B cell (primary cell): ENCODE data around the gene ACOT9. TPM values are rescaled to one million over a fixed set of nuclear protein-coding genes. Genes with fewer than 3 reads are reported as not detected.

ENCODE experiments used
- ATAC-seq: fragments of 200-7000 bp; cut with Tn5 transposase; one replicate; pipeline ENCODE4 v1.10.0; 2021; ENCODE audit warnings: low read depth, mild to moderate bottlenecking, moderate number of reproducible peaks, moderate library complexity
- CTCF ChIA-PET: fragments of 350-600 bp; sonication (Branson Sonifier 250); formaldehyde crosslinking; loops from one replicate; lab custom pipeline; 2021; ENCODE audit warnings: antibody characterized with exemption, inconsistent platforms; lab: Charles Lee
- POLR2A ChIA-PET: fragments of 350-600 bp; sonication (Branson Sonifier 250); formaldehyde crosslinking; loops from one replicate; lab custom pipeline; 2021; ENCODE audit warnings: antibody characterized with exemption; lab: Charles Lee
- DNase-seq: peaks from one replicate; pipeline ENCODE4 v3.0.0; 2013
- H2AFZ ChIP-seq: 2 replicates; pipeline ENCODE4 v1.6.1; 2012; ENCODE audit warnings: mild to moderate bottlenecking, low read depth, low read length; ENCODE audit not compliant: insufficient read depth, poor library complexity, severe bottlenecking
- H3K27ac ChIP-seq, 2 donors: 1 replicate in 1 of 2; 2 replicates in 1 of 2; pipeline ENCODE4 v1.5.1; 2012 to 2013; ENCODE audit warnings: low read length in 2 of 2, mild to moderate bottlenecking in 2 of 2, moderate library complexity in 1 of 2
- H3K27me3 ChIP-seq, 4 experiments: fragments of 200-600 bp in 1 of 4; sonication (generic) in 1 of 4; replicated peaks in 1 of 4; 1 replicate in 2 of 4; 2 replicates in 2 of 4; pipeline versions ENCODE4 v1.6.1 to v1.7.0; 2013 to 2016; ENCODE audit warnings: low read length in 3 of 4, mild to moderate bottlenecking in 2 of 4, mixed read lengths in 1 of 4, moderate library complexity in 1 of 4; ENCODE audit not compliant: insufficient read depth in 4 of 4, control insufficient read depth in 3 of 4; ENCODE audit errors: control extremely low read depth in 1 of 4
- H3K36me3 ChIP-seq, 2 experiments: replicated peaks in 1 of 2; 1 replicate in 1 of 2; 2 replicates in 1 of 2; pipeline versions ENCODE4 v1.6.1 to v1.7.1; 2013; ENCODE audit warnings: low read length in 1 of 2; ENCODE audit not compliant: insufficient read depth in 2 of 2, control insufficient read depth in 1 of 2; ENCODE audit errors: control extremely low read depth in 1 of 2, extremely low read depth in 1 of 2
- H3K4me1 ChIP-seq, 2 donors: fragments of 200-600 bp in 1 of 2; sonication (generic) in 1 of 2; 1 replicate in 1 of 2; 2 replicates in 1 of 2; pipeline versions ENCODE4 v1.5.1 to v1.6.1; 2013 to 2017; ENCODE audit warnings: low read length in 2 of 2; ENCODE audit not compliant: control insufficient read depth in 2 of 2, insufficient read depth in 2 of 2
- H3K4me2 ChIP-seq: replicated peaks from 2 replicates; pipeline ENCODE3; 2012; ENCODE audit warnings: mild to moderate bottlenecking, low read depth, low read length; ENCODE audit not compliant: poor library complexity, severe bottlenecking
- H3K4me3 ChIP-seq, 5 experiments: fragments of 200-600 bp in 1 of 5; sonication (generic) in 1 of 5; 1 replicate in 3 of 5; 2 replicates in 2 of 5; pipeline versions ENCODE4 v1.5.1 to v1.7.0; 2011 to 2016; ENCODE audit warnings: low read length in 4 of 5, mild to moderate bottlenecking in 4 of 5, low read depth in 2 of 5, control low read depth in 1 of 5, moderate library complexity in 1 of 5; ENCODE audit not compliant: insufficient read depth in 1 of 5; ENCODE audit errors: control extremely low read depth in 1 of 5, extremely low read depth in 1 of 5
- H3K79me2 ChIP-seq: fragments of 200-600 bp; sonication (generic); one replicate; pipeline ENCODE4 v1.6.0; 2016; ENCODE audit warnings: low read length; ENCODE audit not compliant: control insufficient read depth, insufficient read depth
- H3K9ac ChIP-seq: fragments of 200-600 bp; sonication (generic); 2 replicates; pipeline ENCODE4 v1.6.1; 2017; ENCODE audit warnings: mild to moderate bottlenecking, low read length, moderate library complexity
- H3K9me3 ChIP-seq, 3 donors: one replicate each; pipeline versions ENCODE4 v1.6.1 to v1.7.1; 2013; ENCODE audit warnings: low read length in 2 of 3; ENCODE audit not compliant: control insufficient read depth in 2 of 3, insufficient read depth in 1 of 3; ENCODE audit errors: control extremely low read depth in 1 of 3
- H4K20me1 ChIP-seq: 2 replicates; pipeline ENCODE4 v1.6.0; 2012; ENCODE audit warnings: mild to moderate bottlenecking, low read length; ENCODE audit not compliant: insufficient read depth, control insufficient read depth, poor library complexity, severe bottlenecking
- H3K27ac Mint-ChIP-seq: one replicate; pipeline ENCODE4 v1.8.0; 2021; ENCODE audit warnings: mixed read lengths
- H3K27me3 Mint-ChIP-seq: one replicate; pipeline ENCODE4 v1.8.0; 2021; ENCODE audit warnings: mixed read lengths
- H3K4me1 Mint-ChIP-seq: one replicate; pipeline ENCODE4 v1.8.0; 2021; ENCODE audit warnings: mixed read lengths
- H3K4me3 Mint-ChIP-seq: one replicate; pipeline ENCODE4 v1.8.0; 2021; ENCODE audit warnings: mixed read lengths
- H3K9me3 Mint-ChIP-seq: one replicate; pipeline ENCODE4 v1.8.0; 2022; ENCODE audit warnings: mixed read lengths; ENCODE audit not compliant: insufficient read depth
- EZH2 ChIP-seq: IDR thresholded peaks from 2 replicates; pipeline ENCODE4 v1.6.1; 2012; ENCODE audit warnings: borderline replicate concordance, low read depth, mild to moderate bottlenecking, moderate library complexity, low read length; ENCODE audit not compliant: insufficient read depth, poor library complexity, severe bottlenecking
- WGBS: methylation state at CpG from one replicate; pipeline ENCODE4 v1.1.5; 2013; ENCODE audit warnings: missing lambda C conversion rate; ENCODE audit not compliant: insufficient coverage; 5-methylcytosine and 5-hydroxymethylcytosine counted together
- intact Hi-C: fragments of 100-400 bp; cut with micrococcal nuclease; formaldehyde crosslinking; loops from one replicate; pipeline ENCODE4 v1.10.0; 2022
- polyA plus RNA-seq: library from polyadenylated mRNA; depleted of rRNA; stranded (reverse); fragments of >200 nt; gene quantifications from 2 replicates; pipeline ENCODE4 v1.2.3, GENCODE V29; 2012
- total RNA-seq, 2 donors: library from RNA; stranded (reverse); fragments of 120-200 nt in 1 of 2; gene quantifications; 1 replicate in 1 of 2; 2 replicates in 1 of 2; pipeline versions ENCODE4 v1.2.3 to v1.2.4, GENCODE V29; 2013 to 2022
- TF ChIP-seq, protein P1 (sequence below): fragments of 200-600 bp; IDR thresholded peaks from one replicate; pipeline ENCODE4 v1.8.0; 2022; ENCODE audit warnings: antibody characterized with exemption, mild to moderate bottlenecking

The ACOT9 gene
- total and polyA plus RNA-seq, 2 donors (not counting 1 experiment from before 2014, with no cell fraction given): 23.9 to 31.3 TPM

- Histone ChIP-seq H3K4me3 (no peak overlapping the region), H3K9ac (no peak overlapping the region), H3K4me1 (peaks cover 8 to 14% of the 10 kb centered on the region in 2 donors), H3K27ac (no peak overlapping the region), H3K36me3 (peaks cover 0 to 9% of the 10 kb centered on the region in 2 experiments), H3K9me3 (no peaks in the 10 kb centered on the region), H2AFZ (no peak overlapping the region), H3K27me3 (no peaks in the 10 kb centered on the region), H3K79me2 (peaks cover 10% of the 10 kb centered on the region), H4K20me1 (no peaks in the 10 kb centered on the region), H3K4me2 (no peak overlapping the region)
- H3K9me3 Mint-ChIP-seq: no peaks in the 10 kb centered on the region
- ATAC-seq: no peak
- peaks cover 19% of the 10 kb centered on the region for H3K4me1 Mint-ChIP-seq
- intact Hi-C loops: no loop called here
- WGBS: no CpG with 5 or more reads among the region's 4 CpGs
- CTCF ChIA-PET: no interaction called here
- DNase-seq: no peak
- H3K27me3 Mint-ChIP-seq: no peaks in the 10 kb centered on the region
- POLR2A ChIA-PET: no interaction called here
- no peak overlapping the region for H3K27ac Mint-ChIP-seq
- TF ChIP-seq, protein P1, sequence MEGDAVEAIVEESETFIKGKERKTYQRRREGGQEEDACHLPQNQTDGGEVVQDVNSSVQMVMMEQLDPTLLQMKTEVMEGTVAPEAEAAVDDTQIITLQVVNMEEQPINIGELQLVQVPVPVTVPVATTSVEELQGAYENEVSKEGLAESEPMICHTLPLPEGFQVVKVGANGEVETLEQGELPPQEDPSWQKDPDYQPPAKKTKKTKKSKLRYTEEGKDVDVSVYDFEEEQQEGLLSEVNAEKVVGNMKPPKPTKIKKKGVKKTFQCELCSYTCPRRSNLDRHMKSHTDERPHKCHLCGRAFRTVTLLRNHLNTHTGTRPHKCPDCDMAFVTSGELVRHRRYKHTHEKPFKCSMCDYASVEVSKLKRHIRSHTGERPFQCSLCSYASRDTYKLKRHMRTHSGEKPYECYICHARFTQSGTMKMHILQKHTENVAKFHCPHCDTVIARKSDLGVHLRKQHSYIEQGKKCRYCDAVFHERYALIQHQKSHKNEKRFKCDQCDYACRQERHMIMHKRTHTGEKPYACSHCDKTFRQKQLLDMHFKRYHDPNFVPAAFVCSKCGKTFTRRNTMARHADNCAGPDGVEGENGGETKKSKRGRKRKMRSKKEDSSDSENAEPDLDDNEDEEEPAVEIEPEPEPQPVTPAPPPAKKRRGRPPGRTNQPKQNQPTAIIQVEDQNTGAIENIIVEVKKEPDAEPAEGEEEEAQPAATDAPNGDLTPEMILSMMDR: no peak
- no peak for TF ChIP-seq EZH2
- no peak overlapping the region for H3K4me3 Mint-ChIP-seq
Measured at GRCh38 chrX:23788946-23789345, 45.9 kb upstream of the ACOT9 start.

- CTCF ChIA-PET: interaction anchor here (2.1 kb wide), 1 partner anchor 114 kb away, joined by 10 read pairs; no protein-coding TSS in a partner anchor
- Histone ChIP-seq H3K4me2 (no peak overlapping the region), H3K4me3 (no peak overlapping the region), H2AFZ (no peak overlapping the region), H3K9ac (no peak overlapping the region), H3K27ac (no peak overlapping the region), H3K27me3 (no peaks in the 10 kb centered on the region), H3K9me3 (no peaks in the 10 kb centered on the region), H4K20me1 (no peaks in the 10 kb centered on the region), H3K4me1 (peaks cover 8 to 14% of the 10 kb centered on the region in 2 donors), H3K79me2 (peaks cover 14% of the 10 kb centered on the region), H3K36me3 (peaks cover 0 to 9% of the 10 kb centered on the region in 2 experiments)
- DNase-seq (no peak), ATAC-seq (no peak)
- no peak overlapping the region for H3K27ac Mint-ChIP-seq
- peaks cover 21% of the 10 kb centered on the region for H3K4me1 Mint-ChIP-seq
- H3K9me3 Mint-ChIP-seq: no peaks in the 10 kb centered on the region
- intact Hi-C loops: no loop called here
- H3K4me3 Mint-ChIP-seq: no peak overlapping the region
- no peaks in the 10 kb centered on the region for H3K27me3 Mint-ChIP-seq
- POLR2A ChIA-PET: no interaction called here
- TF ChIP-seq, protein P1: no peak
Measured at GRCh38 chrX:23788521-23788920, 45.4 kb upstream of the ACOT9 start.
